ENCODE data around the gene B4GALNT4.
"Not testable (repeated sequence)": the region's sequence is repeated elsewhere in the genome, so short reads cannot be mapped to it uniquely, and the experiment has no call there.

B4GALNT4 gene

DNA sequence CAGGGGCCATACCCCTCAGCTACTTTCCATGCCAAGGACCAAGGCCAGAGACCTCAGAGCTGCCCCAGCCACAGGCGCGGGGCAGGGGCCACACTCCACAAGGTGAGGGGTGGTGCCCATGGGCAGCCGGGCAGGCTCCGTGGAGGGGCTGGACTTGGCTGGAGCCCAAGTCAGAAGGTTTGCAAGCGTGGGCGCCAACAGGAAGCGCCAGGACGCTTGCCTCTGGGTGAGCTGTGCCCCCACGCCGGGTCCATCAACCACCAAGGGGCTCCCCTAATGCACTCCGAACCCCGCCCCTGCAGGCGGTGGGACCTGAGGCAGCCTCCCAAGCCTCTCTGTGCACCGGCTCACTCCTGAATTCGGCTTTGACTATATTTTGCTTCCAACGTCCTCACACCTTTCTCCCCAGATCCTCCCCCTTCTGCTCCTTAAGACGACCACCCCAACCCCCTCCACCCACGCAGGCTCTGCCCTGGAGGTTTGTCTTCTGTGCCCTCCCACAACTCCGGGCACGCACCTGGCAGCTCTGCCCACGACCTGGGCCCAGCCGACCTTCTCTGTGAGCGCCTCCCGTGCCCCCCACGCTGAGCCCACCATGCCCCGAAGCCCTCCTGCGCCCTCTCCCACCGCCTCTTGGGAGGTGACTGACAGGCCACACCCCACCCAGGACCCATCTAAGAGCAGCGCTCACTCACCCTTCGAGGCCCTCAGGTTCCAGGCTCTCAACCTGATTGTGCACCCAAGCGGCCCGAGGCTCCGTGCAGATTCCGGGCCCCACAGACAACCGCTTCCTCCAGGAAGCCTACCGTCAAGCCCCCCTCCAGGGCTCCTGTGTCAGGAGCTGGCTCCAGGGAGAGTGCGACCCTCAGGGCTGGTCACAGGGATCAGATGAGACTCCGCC, 22.1 kb downstream of the B4GALNT4 start:
- DNase-seq (ENCODE audit: low read depth in 2 of 2): no peak

DNA sequence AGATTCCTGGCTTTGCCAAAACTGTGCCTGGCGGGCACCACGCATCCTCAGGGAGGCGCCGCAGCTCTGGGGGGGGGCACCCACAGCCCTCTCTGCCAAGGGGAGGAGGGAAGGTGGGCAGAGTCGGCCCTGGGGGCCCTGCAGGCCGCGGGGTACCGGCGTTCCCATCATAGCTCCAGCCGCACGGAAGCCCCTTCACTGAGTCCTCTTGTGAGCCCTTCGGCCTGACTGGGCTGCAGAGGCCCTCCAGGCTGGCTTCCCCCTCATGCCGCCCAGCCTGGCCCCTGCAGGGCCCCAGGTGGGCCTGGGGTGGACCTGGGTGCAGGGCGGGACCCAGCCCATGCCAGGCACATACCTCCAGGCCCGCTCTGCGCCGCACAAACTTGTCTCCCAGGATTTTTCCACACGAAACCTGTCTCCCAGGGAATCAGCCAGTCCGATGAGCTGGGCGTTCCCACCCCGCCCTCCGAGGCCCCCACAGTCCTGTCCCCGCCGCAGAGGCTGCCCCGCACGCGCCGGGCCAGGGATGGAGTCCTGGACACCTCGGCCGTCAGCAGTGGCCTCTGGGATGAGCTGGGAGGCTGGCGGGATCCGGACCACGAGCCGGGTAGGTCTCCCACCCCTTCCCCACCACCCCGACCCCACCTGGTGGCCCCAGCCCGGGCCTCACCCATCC, 22.9 kb downstream of the B4GALNT4 start:
- DNase-seq (ENCODE audit: low read depth in 2 of 2): no peak

DNA sequence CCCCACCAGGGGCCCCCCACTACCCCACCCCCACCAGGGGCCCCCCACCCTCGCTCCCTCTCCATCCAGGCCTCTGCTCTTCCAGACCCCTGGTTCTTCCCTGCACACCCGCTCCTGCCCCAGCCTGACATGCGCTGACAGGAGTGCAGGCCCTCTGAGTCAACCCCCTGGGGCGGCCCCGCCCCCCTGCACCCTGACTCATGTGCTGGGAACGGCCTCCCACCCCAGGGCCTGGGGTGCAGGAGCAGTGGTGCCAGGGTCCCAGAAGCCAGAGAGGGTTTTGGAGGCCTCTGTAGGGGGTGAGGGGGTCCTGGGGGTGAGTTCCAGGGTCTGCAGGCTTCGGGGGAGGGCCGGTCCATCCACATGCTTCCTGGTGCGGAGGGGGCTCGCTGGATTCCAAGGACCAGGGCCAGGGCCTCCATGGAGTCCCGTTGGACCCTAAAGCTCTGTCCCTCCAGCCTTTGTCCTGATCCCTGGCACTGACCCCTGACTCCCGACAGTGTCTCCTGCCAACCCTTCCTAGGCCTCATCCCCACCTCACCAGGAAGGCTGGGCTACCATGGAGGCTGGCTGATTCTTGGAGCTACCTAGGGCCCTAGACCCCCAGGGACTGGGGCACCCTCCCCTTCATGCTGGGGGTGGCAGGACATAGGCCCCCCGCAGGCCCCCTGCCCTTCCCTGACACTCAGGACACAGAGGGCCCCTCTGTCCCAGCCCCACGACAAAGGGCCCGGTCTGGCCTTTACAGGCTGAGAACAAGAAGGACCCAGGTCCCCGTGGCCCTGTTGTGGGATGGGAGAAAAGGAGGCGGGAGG, 24.1 kb downstream of the B4GALNT4 start:
- peak; percentile 51 to 52 for DNase-seq (ENCODE audit: low read depth in 2 of 2)

DNA sequence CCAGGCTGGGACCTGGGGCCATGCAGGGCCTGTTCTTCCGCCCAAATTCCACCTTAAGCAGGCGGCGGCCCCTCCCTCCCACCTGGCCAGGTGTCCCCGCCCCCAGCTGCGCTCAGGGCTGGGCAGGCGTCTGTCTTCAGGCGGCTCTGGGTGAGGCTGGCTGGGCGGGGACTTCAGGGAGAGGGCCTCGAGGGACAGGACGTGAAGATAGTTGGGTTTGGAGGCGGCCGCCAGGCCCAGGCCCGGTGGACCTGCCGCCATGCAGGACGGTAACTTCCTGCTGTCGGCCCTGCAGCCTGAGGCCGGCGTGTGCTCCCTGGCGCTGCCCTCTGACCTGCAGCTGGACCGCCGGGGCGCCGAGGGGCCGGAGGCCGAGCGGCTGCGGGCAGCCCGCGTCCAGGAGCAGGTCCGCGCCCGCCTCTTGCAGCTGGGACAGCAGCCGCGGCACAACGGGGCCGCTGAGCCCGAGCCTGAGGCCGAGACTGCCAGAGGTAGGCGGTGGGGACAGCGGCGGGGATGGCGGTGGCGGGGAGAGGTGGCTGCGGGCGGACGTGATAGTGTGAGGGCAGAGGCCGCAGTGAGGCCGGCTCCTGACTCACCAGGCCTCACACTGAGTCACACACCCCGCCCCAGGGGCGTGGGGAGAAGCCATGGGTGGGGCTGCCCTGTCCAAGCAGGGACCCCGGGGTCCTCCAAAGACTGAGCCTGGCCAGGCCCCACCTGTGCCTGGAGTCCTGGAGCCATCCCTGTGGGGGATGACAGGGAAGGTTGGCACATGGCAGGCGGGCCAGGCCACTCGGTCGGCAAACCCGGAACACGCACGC, 24.9 kb downstream of the B4GALNT4 start, which contains the start of gene PKP3:
Gene PKP3, plus strand, starts transcription at position 176 of the 824 bp plus-strand sequence. Its CDS starts 84 bp downstream, at position 260.
- DNase-seq (ENCODE audit: low read depth in 2 of 2): no peak

DNA sequence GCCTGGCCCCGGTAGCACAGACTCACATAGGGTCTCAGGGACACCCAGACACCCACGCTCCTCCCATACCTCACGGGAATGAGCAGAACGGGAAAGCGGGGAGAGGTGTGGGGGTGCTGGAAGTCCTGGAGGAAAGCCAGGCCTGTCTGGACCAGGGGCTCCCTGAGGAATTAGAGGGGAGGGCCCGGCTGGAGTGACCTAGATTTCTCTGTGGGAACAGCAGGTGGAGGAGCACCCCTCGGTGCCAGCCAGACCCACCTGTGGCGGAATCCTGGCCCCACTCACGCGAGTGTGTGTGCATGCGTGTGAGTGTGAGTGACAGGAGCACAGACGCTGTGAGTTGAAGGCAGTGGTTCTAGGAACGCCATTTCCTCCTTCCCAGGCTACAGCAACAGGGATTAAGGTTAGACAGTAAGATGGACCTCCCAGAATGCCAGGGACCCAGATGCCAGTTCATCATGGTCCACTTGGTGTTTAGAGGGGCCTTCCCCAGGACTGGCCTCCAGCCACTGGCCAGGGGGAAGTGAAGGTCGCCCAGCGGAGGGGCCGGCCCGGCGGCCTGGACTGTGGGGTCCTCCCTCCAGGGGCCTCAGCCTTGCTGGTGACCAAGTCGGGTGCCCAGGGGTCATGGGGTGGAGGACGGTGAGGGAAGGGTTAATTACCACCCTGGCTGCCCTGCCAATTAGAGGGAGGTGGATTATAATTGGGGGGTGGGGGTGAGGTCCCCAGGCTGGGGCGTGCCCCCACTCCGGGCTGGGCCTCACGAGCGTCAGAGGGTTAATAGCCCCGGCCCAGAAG, 25.8 kb downstream of the B4GALNT4 start:
- DNase-seq (ENCODE audit: low read depth in 2 of 2): no peak

DNA sequence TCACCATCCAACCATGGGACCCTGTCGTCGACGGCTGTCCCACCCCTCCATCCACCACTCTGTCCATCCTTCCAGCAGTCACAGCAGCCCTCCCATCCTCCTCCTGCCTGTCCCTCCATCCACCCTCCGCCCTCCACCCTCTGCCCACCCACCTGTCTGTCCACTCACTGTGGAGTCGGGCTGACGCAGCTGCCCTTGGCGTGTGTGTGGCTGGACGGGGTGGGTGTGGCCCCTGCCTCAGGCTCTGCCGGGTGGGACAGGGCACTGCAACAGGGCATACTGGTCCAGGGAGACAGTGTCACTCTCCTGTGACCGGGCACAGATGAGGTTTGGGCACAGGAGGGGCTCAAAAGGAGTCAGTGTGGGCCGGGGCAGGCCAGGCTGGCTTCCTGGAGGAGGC, 26.6 kb downstream of the B4GALNT4 start:
- DNase-seq (ENCODE audit: low read depth in 2 of 2): no peak

DNA sequence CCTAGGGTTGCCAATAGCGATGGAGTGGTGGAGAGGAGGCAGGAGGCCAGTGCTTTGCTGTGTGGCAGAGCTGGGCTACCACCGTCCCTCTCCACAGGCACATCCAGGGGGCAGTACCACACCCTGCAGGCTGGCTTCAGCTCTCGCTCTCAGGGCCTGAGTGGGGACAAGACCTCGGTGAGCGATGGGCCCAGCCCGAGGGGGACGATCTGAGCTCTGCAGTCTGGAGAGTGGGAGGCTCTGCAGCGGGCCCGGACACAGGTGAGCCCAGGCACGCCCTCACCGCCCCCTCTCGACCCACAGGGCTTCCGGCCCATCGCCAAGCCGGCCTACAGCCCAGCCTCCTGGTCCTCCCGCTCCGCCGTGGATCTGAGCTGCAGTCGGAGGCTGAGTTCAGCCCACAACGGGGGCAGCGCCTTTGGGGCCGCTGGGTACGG, 27.2 kb downstream of the B4GALNT4 start:
- no peak for DNase-seq (ENCODE audit: low read depth in 2 of 2)

DNA sequence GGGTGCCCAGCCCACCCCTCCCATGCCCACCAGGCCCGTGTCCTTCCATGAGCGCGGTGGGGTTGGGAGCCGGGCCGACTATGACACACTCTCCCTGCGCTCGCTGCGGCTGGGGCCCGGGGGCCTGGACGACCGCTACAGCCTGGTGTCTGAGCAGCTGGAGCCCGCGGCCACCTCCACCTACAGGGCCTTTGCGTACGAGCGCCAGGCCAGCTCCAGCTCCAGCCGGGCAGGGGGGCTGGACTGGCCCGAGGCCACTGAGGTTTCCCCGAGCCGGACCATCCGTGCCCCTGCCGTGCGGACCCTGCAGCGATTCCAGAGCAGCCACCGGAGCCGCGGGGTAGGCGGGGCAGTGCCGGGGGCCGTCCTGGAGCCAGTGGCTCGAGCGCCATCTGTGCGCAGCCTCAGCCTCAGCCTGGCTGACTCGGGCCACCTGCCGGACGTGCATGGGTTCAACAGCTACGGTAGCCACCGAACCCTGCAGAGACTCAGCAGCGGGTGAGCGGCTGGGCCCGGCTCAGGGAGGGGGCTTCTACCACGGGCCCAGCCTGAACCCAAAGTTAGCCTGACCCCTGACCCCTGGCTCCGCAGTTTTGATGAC, 27.7 kb downstream of the B4GALNT4 start:
- DNase-seq (ENCODE audit: low read depth in 2 of 2): no peak

DNA sequence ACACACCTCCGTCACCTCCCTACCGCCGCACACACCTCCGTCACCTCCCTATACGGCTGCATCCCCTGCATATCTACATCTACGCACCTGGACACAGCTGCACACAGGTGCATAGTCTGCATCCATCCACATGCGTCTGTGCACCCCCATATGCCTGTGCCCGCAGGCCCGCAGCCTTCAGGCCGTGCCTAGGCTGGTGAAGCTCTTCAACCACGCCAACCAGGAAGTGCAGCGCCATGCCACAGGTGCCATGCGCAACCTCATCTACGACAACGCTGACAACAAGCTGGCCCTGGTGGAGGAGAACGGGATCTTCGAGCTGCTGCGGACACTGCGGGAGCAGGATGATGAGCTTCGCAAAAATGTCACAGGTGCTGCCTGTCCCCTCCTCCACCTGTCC, 29.5 kb downstream of the B4GALNT4 start:
- DNase-seq (ENCODE audit: low read depth in 2 of 2): no peak

DNA sequence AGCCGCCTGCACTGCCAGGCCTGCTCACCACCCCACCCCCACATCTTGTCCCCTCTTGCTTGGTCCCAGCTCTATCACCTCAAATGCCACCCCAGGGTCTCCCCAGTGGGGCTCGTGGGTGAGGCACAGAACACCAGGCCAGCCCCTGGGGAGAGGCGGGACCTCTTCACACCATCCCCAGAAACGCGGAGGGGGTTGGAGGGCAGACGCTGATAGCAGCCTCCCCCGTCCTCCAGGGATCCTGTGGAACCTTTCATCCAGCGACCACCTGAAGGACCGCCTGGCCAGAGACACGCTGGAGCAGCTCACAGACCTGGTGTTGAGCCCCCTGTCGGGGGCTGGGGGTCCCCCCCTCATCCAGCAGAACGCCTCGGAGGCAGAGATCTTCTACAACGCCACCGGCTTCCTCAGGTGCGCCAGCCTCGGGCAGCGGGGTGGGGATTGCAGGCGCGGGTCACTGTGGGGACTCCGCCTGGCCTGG, 30.5 kb downstream of the B4GALNT4 start:
- no peak for DNase-seq (ENCODE audit: low read depth in 2 of 2)

DNA sequence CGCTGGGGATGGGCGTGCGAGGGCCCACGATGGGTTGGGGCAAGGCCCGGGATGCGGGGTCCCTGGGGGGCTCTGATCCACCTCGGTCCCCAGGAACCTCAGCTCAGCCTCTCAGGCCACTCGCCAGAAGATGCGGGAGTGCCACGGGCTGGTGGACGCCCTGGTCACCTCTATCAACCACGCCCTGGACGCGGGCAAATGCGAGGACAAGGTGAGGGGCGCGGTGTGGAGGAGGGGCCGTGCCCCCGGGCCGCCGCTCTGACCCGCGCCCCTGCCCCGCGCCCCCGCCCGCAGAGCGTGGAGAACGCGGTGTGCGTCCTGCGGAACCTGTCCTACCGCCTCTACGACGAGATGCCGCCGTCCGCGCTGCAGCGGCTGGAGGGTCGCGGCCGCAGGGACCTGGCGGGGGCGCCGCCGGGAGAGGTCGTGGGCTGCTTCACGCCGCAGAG, 31.0 kb downstream of the B4GALNT4 start:
- no peak for DNase-seq (ENCODE audit: low read depth in 2 of 2)

DNA sequence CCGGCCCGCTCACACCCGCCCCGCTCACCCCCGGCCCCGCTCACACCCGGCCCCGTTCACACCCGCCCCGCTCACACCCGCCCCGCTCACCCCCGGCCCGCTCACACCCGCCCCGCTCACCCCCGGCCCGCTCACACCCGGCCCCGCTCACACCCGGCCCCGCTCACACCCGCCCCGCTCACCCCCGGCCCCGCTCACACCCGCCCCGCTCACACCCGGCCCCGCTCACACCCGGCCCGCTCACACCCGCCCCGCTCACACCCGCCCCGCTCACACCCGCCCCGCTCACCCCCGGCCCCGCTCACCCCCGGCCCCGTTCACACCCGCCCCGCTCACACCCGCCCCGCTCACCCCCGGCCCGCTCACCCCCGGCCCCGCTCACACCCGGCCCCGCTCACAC, 31.9 kb downstream of the B4GALNT4 start:
- DNase-seq (ENCODE audit: low read depth in 2 of 2): not testable (repeated sequence)

DNA sequence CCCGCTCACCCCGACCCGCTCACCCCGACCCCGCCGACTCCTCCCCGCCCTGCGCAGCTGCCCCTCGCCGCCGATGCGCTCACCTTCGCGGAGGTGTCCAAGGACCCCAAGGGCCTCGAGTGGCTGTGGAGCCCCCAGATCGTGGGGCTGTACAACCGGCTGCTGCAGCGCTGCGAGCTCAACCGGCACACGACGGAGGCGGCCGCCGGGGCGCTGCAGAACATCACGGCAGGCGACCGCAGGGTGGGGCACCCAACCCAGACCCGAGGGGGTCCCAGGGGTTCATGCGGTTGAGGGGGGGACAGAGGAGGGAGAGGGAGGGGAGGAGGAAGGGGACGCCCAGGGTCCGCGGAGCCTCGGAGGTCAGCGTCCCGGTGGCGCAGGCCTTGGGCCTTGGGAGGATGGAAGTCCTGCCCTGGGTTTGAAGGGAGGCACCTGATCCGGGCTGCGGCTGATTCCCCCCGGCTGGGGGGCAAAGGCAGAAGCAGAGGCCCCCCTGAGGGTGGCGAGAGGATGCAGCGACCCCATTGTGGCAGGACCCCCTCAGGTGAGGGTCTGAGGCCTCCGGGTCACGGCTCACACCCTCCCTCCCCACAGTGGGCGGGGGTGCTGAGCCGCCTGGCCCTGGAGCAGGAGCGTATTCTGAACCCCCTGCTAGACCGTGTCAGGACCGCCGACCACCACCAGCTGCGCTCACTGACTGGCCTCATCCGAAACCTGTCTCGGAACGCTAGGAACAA, 33.9 kb downstream of the B4GALNT4 start:
- no peak for DNase-seq (ENCODE audit: low read depth in 2 of 2)

DNA sequence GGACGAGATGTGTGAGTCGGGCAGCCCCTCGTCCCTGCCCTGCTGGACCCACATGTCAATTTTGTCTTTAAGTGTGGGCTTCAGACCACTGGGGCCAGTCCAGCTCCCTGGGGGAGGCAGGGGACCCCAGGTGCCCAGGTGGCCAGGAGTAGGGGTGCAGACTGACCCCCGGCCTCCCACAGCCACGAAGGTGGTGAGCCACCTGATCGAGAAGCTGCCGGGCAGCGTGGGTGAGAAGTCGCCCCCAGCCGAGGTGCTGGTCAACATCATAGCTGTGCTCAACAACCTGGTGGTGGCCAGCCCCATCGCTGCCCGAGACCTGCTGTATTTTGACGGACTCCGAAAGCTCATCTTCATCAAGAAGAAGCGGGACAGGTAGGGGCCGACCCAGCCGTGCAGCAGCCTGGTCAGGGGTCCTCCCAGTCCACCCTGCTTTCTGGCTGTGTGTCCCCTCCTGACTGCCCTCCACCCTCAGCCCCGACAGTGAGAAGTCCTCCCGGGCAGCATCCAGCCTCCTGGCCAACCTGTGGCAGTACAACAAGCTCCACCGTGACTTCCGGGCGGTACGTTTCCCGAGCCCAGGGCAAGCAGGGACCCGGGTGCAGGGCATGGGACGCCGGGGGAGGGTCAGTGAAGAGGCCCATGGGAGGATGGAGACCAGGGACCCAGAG, 34.6 kb downstream of the B4GALNT4 start:
- no peak for DNase-seq (ENCODE audit: low read depth in 2 of 2)

DNA sequence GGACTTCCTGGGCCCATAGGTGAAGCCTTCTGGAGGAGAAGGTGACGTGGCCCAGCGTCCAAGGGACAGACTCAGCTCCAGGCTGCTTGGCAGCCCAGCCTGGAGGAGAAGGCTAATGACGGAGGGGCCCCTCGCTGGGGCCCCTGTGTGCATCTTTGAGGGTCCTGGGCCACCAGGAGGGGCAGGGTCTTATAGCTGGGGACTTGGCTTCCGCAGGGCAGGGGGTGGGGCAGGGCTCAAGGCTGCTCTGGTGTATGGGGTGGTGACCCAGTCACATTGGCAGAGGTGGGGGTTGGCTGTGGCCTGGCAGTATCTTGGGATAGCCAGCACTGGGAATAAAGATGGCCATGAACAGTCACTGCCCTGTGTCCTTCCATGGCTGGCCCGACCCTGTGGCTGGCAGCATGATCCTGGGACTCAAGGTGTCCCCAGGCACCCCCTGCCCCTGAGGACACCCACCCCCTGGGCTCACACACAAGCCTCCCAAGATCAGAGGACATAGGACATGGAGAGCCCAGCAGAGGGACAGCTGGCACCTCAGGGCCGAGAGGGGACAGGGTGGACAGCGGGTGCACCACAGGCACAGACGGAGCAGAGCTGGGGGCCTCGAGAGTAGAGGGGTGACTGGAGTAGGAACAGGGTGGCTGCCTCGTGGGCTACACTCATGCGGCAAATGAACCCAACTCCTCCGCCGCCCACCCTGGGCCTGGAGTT, 35.4 kb downstream of the B4GALNT4 start:
- DNase-seq (ENCODE audit: low read depth in 2 of 2): no peak

DNA sequence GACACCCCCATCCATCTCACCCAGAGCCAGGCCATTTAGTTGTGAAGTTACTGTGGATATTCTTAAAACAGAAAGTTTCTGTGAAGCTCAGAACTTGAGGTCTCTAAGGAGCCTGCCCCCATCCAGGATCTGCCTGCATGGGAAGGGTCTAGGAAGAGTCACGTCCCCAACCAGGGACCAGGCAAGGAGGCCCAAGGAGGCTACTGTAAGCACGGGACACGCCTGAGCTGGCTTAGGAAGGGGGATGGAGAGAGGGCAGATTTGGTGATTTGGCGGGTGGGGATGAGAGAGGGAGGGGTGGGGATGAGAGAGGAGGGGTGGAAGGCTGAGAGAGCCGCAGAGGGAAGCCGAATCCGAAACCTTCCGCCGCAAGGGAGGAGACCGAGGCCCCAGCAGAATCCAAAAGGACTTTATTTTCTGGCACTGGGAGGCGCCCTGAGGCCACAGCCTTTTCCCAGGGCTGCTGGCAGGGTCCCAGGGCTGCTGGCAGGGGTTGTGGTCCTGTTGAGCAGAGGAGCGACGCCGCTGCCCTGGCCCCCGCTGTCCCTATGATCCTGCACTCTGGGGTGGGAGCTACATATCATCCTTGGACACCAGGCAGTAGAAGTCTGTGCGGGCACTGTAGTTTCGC, 36.1 kb downstream of the B4GALNT4 start:
- DNase-seq (ENCODE audit: low read depth in 2 of 2): no peak

Measured in fibroblast of skin of left quadriceps (primary cell).